Activated CD4-positive, alpha-beta T cell treated with anti-CD3 and anti-CD28 coated beads, Interleukin-2, Interleukin-4, amounts not matched to agents 100 ng/mL and 50 ng/mL, durations not matched to agents 16 hours and 8 hours (primary cell): ENCODE measurements around the gene TEX52.
"Not testable (repeated sequence)": the region's sequence is repeated elsewhere in the genome, so short reads cannot be mapped to it uniquely, and the experiment has no call there.

ENCODE experiments used
- DNase-seq: peaks from one replicate; pipeline ENCODE4 v3.0.0-alpha.2; 2020; ENCODE audit warnings: low spot score

The TEX52 gene

GRCh38 chr12:2857021-2857431 is at the start of gene TEX52:
TSS of gene TEX52 (minus strand) at chr12:2857039. CDS start at chr12:2857026, 13 bp downstream.
- no peak for DNase-seq

DNA sequence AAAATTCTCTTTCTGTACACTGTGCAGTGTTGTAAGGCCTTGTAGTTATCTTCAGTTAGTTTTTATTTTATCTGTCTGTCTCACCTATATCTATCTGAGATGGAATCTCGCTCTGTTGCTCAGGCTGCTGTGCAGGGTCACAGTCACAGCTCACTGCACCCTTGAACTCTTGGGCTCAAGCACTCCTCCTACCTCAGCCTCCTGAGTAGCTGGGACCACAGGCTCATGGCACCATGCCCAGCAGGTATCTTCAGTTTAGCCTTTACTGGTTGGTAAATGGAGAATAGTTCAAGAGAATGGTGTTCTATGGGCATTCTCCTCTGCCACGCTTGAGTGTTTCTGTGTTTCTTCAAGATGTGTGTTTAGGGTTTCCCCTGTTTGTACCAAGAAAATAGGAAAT is 47.4 kb upstream of the TEX52 start:
- no peak for DNase-seq

- DNase-seq, result no peak
Measured at GRCh38 chr12:2902272-2902880, 45.5 kb upstream of the TEX52 start.

- DNase-seq, result no peak
Measured at GRCh38 chr12:2900642-2901041, 43.8 kb upstream of the TEX52 start.

GRCh38 chr12:2897418-2897817 is 40.6 kb upstream of the TEX52 start:
- no peak for DNase-seq

- no peak for DNase-seq
Measured at GRCh38 chr12:2895511-2895910, 38.7 kb upstream of the TEX52 start.

DNA sequence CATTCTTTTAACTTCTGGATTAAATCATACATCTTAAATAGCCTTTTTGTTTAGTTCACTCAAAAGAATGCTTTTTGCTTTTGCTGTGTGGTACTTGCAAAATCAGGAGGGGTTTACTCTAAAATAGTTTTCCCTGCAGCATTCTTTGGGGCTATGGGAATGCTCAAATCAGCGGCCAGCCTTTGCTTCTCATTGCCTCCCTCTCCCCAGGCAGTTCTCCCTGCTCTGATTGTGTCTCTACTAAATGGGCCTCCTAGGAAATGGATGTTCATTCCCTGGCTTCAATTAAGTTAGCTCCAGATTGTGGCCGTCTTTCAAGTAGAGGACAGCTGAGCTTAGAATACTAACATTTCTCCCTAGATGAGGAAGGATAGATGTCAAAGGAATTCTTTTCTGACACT is 38.2 kb upstream of the TEX52 start:
- DNase-seq, result no peak

- no peak for DNase-seq
Measured at GRCh38 chr12:2893007-2893406, 36.2 kb upstream of the TEX52 start.

GRCh38 chr12:2892246-2892645 is 35.4 kb upstream of the TEX52 start:
- no peak for DNase-seq

DNA sequence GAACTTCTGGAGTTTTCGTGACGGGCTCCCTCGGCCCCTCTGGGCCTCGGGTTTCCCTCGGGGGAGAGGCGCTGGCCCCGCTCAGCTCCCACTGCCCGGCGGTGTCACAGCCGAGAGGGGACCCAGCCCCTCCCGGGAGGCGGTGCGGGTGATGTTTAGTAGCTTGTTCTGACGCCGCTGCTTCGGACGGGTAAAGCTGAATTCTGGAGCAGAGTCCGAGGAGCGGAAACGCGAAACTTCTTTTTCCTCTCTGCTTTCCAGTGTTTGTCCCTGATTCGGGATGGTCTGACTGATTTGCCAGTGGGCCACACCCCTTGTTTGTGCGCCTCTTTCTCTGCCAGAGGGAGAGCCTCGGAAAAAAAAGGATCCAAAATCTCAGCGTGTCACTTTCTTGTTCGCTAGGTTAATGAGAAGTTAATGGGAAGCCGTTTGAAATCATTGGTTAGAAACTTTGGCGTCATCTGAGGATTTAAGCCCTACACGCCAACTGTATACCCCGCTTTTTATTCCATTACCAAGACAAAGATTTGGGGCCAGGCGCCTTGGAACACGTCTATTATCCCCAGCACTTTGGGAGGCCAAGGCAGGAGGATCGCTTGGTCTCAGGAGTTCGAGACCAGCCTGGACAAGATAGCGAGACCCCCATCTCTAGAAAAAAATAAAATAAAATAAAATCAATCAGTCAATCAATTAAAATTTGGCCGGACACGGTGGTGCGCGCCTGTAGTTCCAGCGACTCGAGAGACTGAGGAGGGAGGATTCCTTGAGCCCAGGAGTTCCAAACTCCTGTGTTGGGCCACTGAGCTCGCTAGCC is 34.6 kb upstream of the TEX52 start:
- no peak for DNase-seq

GRCh38 chr12:2890388-2891239 is 33.8 kb upstream of the TEX52 start, which contains the start of gene TULP3:
TSS of gene TULP3 (plus strand) at chr12:2890891. CDS start at chr12:2890948, 57 bp downstream.
- DNase-seq, result peak; percentile 98

- no peak for DNase-seq
Measured at GRCh38 chr12:2890001-2890387, 33.2 kb upstream of the TEX52 start.

GRCh38 chr12:2886768-2887450 is 30.1 kb upstream of the TEX52 start:
- DNase-seq, result no peak

DNA sequence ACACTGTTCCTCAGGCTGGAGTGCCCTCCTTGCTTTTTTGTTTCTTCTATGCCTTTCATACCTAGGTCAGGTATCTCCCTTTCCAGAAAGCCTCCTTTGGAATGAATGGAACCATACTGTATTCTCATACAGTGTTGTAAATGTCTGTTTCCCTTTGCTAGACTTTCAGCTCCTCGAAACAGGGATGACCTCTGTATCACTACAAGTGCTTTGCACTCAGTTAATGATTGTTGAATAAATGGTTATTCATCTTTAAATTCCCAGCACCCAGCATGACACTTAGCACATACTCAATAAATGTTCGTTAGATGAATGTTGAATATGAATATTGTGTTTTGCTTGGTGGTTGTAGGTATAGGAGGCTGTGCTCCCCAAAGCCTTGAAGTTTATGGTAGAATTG is 28.0 kb upstream of the TEX52 start:
- no peak for DNase-seq

DNA sequence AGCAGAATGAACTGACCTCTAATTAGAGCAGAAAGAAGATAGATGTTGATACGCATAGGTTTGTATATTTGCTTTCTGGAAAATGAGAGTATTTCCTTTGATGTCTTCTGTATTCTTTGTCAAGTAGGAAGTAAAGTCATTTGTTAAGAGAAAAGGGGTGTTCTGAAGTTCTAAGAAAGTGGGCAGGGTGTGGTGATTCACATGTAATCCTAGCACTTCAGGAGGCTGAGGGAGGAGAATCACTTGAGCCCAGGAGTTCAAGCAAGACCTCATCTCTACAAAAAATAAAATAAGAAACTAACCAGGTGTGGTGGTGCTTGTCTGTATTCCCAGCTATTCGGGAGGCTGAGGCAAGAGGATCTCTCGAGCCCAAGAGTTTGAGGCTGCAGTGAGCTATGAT is 23.0 kb upstream of the TEX52 start:
- peak; percentile 25 for DNase-seq

DNA sequence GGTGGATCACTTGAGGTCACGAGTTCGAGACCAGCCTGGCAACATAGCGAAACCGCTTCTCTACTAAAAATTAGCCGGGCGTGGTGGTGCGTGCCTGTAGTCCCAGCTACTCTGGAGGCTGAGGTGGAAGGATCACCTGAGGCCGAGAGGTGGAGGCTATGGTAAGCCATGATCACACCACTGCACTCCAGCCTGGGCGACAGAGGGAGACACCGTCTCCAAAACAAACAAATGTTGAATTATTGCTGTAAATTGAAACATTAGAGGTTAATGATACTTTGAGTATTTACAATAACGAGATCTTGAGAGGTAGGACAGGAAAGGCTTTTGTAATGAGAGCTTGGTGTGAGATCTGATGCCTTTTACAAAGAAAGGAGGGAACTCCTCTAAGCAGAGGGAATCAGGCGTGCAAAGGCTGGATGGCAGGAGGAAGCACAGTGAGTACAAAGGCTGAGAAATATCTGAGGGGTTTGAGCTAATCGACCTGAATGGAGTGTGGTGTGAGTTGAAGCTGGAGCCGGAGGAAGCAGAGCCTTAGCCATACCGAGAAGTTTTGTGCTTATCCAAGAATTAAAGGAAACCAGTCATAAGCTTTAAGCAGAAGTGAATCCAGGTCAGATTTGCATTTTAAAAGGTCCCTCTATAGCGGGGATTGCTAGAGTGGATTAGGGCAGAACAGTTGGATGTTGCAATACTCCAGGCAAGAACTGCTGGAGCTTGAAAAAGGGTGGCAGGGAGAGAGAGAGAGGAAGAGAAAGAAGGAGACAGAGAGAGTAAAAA is 21.3 kb upstream of the TEX52 start:
- peak; percentile 17 for DNase-seq

- peak; percentile 91 for DNase-seq
Measured at GRCh38 chr12:2877047-2877952, 20.5 kb upstream of the TEX52 start, which contains the start of the genes FOXM1 and RHNO1. TSS of gene FOXM1 (minus strand) at chr12:2877174. CDS start at chr12:2874478, 2,696 bp downstream. TSS of gene RHNO1 (plus strand) at chr12:2877223. CDS start at chr12:2885367, 8,144 bp downstream.

GRCh38 chr12:2876431-2877046 is 19.7 kb upstream of the TEX52 start:
- peak; percentile 50 for DNase-seq

- not testable (repeated sequence) for DNase-seq
Measured at GRCh38 chr12:2868986-2869632, 12.3 kb upstream of the TEX52 start.
